Liver (tissue), 9 donors: ENCODE data around the gene KNDC1. TPM values are rescaled to one million over a fixed set of nuclear protein-coding genes. Genes with fewer than 3 reads are reported as not detected.

Experiments used
- DNase-seq: peaks from one replicate; pipeline ENCODE4 v3.0.0-alpha.2; 2017; ENCODE audit warnings: low spot score
- H3K27ac ChIP-seq, 2 donors: one replicate each; pipeline ENCODE4 v1.7.0; 2013; ENCODE audit warnings: inconsistent platforms in 2 of 2, low read length in 2 of 2, control low read depth in 1 of 2, low read depth in 1 of 2, mild to moderate bottlenecking in 1 of 2
- H3K27me3 ChIP-seq, 4 donors: one replicate each; pipeline versions ENCODE4 v1.6.1 to v1.7.0; 2013; ENCODE audit warnings: low read length in 3 of 4, inconsistent platforms in 1 of 4, mild to moderate bottlenecking in 1 of 4, moderate library complexity in 1 of 4; ENCODE audit not compliant: control insufficient read depth in 4 of 4, insufficient read depth in 4 of 4
- H3K36me3 ChIP-seq, 4 donors: one replicate each; pipeline versions ENCODE4 v1.6.1 to v1.7.0; 2013; ENCODE audit warnings: low read length in 3 of 4, mild to moderate bottlenecking in 3 of 4, low read depth in 1 of 4, moderate library complexity in 1 of 4; ENCODE audit not compliant: control insufficient read depth in 4 of 4, insufficient read depth in 3 of 4
- H3K4me1 ChIP-seq, 4 donors: one replicate each; pipeline versions ENCODE4 v1.6.1 to v1.7.0; 2013; ENCODE audit warnings: low read length in 3 of 4, mild to moderate bottlenecking in 3 of 4, moderate library complexity in 1 of 4; ENCODE audit not compliant: control insufficient read depth in 4 of 4, insufficient read depth in 4 of 4
- H3K4me3 ChIP-seq, 3 donors: one replicate each; pipeline versions ENCODE4 v1.6.1 to v1.7.0; 2013; ENCODE audit warnings: low read length in 3 of 3, control low read depth in 1 of 3, low read depth in 1 of 3, mild to moderate bottlenecking in 1 of 3
- H3K9ac ChIP-seq, 2 donors: one replicate each; pipeline ENCODE4 v1.7.0; 2013; ENCODE audit warnings: low read length in 2 of 2, mild to moderate bottlenecking in 2 of 2, moderate library complexity in 2 of 2, control low read depth in 1 of 2, low read depth in 1 of 2
- H3K9me3 ChIP-seq, 4 donors: one replicate each; pipeline versions ENCODE4 v1.6.1 to v1.7.0; 2013; ENCODE audit warnings: low read length in 3 of 4; ENCODE audit not compliant: control insufficient read depth in 4 of 4
- EGR1 ChIP-seq, 2 donors: IDR thresholded peaks; 2 replicates each; pipeline ENCODE4 v1.6.1; 2016 to 2018; ENCODE audit warnings: antibody characterized with exemption in 2 of 2, low read depth in 2 of 2
- GABPA ChIP-seq, 2 donors: IDR thresholded peaks in 1 of 2; conservative IDR thresholded peaks in 1 of 2; 2 replicates each; pipeline ENCODE4 v1.6.1; 2016; ENCODE audit warnings: antibody characterized with exemption in 2 of 2, mild to moderate bottlenecking in 1 of 2, moderate library complexity in 1 of 2
- HNF4G ChIP-seq: IDR thresholded peaks from 2 replicates; pipeline ENCODE4 v1.6.1; 2016; ENCODE audit warnings: antibody characterized with exemption
- JUND ChIP-seq, 2 donors: IDR thresholded peaks; 2 replicates each; pipeline ENCODE4 v1.6.1; 2016; ENCODE audit warnings: antibody characterized with exemption in 2 of 2
- NR2F2 ChIP-seq: IDR thresholded peaks from 2 replicates; pipeline ENCODE4 v1.6.1; 2016; ENCODE audit warnings: antibody characterized with exemption
- RAD21 ChIP-seq, 2 donors: IDR thresholded peaks; 2 replicates each; pipeline ENCODE4 v1.6.1; 2016; ENCODE audit warnings: antibody characterized with exemption in 2 of 2, mild to moderate bottlenecking in 2 of 2
- RXRA ChIP-seq, 2 donors: IDR thresholded peaks; 2 replicates each; pipeline ENCODE4 v1.6.1; 2017 to 2018; ENCODE audit warnings: antibody characterized with exemption in 2 of 2, mild to moderate bottlenecking in 1 of 2
- TAF1 ChIP-seq: conservative IDR thresholded peaks from 2 replicates; pipeline ENCODE4 v1.6.1; 2016; ENCODE audit warnings: antibody characterized with exemption, mild to moderate bottlenecking
- WGBS: extraction: QIAGEN DNeasy Blood & Tissue Kit; methylation state at CpG from one replicate; pipeline ENCODE4 v1.1.7; 2013; 5-methylcytosine and 5-hydroxymethylcytosine counted together
- polyA plus RNA-seq, 2 donors: library from polyadenylated mRNA; stranded (reverse) in 1 of 2; unstranded in 1 of 2; fragments of 200-250 nt in 1 of 2; fragments of >200 nt in 1 of 2; fragmentation: Nextera tagmentation in 1 of 2; extraction: Ambion mirVana in 1 of 2; gene quantifications; one replicate each; pipeline versions ENCODE4 v1.2.1 to v1.2.3, GENCODE V29; 2013 to 2015
- total RNA-seq, 2 donors: library from RNA; depleted of rRNA; stranded (reverse); fragments of >200 nt; gene quantifications; one replicate each; pipeline ENCODE4 v1.2.3, GENCODE V29; 2014
- TF ChIP-seq, protein P1 (sequence below): IDR thresholded peaks from 2 replicates; pipeline ENCODE4 v1.6.1; 2016; ENCODE audit warnings: antibody characterized with exemption
- TF ChIP-seq, protein P2 (sequence below): IDR thresholded peaks from 2 replicates; pipeline ENCODE4 v1.6.1; 2016; ENCODE audit warnings: antibody characterized with exemption
- TF ChIP-seq, protein P3 (sequence below): fragments of 150-350 bp; IDR thresholded peaks from 2 replicates; pipeline ENCODE4 v1.5.1; 2017; ENCODE audit warnings: improper control_type of control experiment, low read depth, low read length; ENCODE audit not compliant: missing input control
- TF ChIP-seq, protein P4 (sequence below): IDR thresholded peaks from 2 replicates; pipeline ENCODE4 v1.6.1; 2016; ENCODE audit warnings: antibody characterized with exemption, mild to moderate bottlenecking
- donor health status: healthy.
- donor health status: healthy.
- donor health status: healthy.
- donor health status: healthy.
- donor health status: healthy.

The KNDC1 gene
- total and polyA plus RNA-seq, 4 donors, result 0.53 to 12.9 (median 4.3) TPM

DNA sequence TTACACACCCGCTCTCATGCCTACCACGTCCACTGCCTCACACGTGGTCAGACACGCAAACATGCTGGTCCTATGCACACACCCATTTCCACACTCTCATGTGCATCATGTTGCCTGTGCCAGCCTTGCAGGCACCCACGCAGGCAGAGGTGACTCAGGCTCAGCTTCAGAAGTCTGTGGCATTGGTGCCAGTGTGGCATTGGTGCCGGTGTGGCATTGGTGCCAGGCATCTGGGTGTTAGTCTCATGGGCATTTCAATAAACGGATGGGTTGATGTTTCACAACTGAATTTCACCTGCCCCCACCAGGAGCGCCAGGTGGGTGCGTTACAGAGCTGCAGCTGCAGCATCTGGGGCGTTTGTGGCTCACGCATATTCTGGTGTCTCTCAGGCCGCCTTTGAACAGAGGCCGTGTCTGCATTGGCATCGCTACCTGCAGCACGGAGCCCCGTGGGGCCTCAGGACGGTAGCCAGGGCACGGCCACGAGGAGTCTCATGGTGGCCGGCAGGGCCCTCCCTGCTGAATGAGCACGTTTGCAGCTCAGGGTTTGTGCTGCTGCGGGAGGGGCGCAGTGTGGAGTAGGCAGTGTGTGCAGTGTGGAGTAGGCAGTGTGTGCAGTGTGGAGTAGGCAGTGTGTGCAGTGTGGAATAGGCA, 24.7 kb downstream of the KNDC1 start:
- H3K4me1 ChIP-seq, result no peaks in the 10 kb centered on the region
- H3K27ac ChIP-seq, result no peak overlapping the region
- no peak for DNase-seq
- H3K4me3 ChIP-seq, result no peak overlapping the region
- WGBS, result 92% methylated on average over 23 of the region's 23 CpGs
- H3K9ac ChIP-seq, result no peak overlapping the region
- no peaks in the 10 kb centered on the region for H3K27me3 ChIP-seq
- peaks cover 0 to 5% (median 0%) of the 10 kb centered on the region in 4 donors for H3K36me3 ChIP-seq
- H3K9me3 ChIP-seq, result no peaks in the 10 kb centered on the region
- TF ChIP-seq RXRA (IDR thresholded peaks at IDR 0.05) (no peak), JUND (IDR thresholded peaks at IDR 0.05) (no peak), GABPA (IDR thresholded peaks at IDR 0.05 in 1 of 2, conservative IDR thresholded peaks at IDR 0.05 in 1 of 2) (no peak), RAD21 (IDR thresholded peaks at IDR 0.05) (no peak), NR2F2 (no peak), TAF1 (no peak), EGR1 (IDR thresholded peaks at IDR 0.05; ENCODE audit: low read depth in 2 of 2) (no peak), HNF4G (no peak)
- TF ChIP-seq, protein P1, sequence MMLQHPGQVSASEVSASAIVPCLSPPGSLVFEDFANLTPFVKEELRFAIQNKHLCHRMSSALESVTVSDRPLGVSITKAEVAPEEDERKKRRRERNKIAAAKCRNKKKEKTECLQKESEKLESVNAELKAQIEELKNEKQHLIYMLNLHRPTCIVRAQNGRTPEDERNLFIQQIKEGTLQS, result no peak
- TF ChIP-seq, protein P2, sequence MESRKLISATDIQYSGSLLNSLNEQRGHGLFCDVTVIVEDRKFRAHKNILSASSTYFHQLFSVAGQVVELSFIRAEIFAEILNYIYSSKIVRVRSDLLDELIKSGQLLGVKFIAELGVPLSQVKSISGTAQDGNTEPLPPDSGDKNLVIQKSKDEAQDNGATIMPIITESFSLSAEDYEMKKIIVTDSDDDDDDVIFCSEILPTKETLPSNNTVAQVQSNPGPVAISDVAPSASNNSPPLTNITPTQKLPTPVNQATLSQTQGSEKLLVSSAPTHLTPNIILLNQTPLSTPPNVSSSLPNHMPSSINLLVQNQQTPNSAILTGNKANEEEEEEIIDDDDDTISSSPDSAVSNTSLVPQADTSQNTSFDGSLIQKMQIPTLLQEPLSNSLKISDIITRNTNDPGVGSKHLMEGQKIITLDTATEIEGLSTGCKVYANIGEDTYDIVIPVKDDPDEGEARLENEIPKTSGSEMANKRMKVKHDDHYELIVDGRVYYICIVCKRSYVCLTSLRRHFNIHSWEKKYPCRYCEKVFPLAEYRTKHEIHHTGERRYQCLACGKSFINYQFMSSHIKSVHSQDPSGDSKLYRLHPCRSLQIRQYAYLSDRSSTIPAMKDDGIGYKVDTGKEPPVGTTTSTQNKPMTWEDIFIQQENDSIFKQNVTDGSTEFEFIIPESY, result no peak
- TF ChIP-seq, protein P3, sequence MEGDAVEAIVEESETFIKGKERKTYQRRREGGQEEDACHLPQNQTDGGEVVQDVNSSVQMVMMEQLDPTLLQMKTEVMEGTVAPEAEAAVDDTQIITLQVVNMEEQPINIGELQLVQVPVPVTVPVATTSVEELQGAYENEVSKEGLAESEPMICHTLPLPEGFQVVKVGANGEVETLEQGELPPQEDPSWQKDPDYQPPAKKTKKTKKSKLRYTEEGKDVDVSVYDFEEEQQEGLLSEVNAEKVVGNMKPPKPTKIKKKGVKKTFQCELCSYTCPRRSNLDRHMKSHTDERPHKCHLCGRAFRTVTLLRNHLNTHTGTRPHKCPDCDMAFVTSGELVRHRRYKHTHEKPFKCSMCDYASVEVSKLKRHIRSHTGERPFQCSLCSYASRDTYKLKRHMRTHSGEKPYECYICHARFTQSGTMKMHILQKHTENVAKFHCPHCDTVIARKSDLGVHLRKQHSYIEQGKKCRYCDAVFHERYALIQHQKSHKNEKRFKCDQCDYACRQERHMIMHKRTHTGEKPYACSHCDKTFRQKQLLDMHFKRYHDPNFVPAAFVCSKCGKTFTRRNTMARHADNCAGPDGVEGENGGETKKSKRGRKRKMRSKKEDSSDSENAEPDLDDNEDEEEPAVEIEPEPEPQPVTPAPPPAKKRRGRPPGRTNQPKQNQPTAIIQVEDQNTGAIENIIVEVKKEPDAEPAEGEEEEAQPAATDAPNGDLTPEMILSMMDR, result no peak
- TF ChIP-seq, protein P4, sequence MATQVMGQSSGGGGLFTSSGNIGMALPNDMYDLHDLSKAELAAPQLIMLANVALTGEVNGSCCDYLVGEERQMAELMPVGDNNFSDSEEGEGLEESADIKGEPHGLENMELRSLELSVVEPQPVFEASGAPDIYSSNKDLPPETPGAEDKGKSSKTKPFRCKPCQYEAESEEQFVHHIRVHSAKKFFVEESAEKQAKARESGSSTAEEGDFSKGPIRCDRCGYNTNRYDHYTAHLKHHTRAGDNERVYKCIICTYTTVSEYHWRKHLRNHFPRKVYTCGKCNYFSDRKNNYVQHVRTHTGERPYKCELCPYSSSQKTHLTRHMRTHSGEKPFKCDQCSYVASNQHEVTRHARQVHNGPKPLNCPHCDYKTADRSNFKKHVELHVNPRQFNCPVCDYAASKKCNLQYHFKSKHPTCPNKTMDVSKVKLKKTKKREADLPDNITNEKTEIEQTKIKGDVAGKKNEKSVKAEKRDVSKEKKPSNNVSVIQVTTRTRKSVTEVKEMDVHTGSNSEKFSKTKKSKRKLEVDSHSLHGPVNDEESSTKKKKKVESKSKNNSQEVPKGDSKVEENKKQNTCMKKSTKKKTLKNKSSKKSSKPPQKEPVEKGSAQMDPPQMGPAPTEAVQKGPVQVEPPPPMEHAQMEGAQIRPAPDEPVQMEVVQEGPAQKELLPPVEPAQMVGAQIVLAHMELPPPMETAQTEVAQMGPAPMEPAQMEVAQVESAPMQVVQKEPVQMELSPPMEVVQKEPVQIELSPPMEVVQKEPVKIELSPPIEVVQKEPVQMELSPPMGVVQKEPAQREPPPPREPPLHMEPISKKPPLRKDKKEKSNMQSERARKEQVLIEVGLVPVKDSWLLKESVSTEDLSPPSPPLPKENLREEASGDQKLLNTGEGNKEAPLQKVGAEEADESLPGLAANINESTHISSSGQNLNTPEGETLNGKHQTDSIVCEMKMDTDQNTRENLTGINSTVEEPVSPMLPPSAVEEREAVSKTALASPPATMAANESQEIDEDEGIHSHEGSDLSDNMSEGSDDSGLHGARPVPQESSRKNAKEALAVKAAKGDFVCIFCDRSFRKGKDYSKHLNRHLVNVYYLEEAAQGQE, result no peak

DNA sequence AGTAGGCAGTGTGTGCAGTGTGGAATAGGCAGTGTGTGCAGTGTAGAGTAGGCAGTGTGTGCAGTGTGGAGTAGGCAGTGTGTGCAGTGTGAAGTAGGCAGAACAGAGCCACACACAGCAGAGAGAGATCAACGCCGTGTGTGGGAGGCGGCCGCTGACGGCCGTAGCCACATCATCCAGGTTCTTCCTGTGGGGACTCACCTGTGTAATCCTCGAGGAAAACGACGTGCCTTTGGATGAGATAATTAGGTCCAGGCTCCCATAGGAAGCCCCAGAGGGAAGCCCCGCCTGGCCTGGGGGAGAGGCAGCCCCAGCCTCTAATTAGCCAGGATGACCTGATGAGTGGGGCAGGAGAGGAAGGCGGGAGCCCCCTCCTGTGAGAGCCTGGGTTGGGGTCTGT, 25.4 kb downstream of the KNDC1 start:
- H3K9ac ChIP-seq, result no peak overlapping the region
- H3K27ac ChIP-seq, result no peak overlapping the region
- H3K9me3 ChIP-seq, result no peaks in the 10 kb centered on the region
- DNase-seq, result no peak
- 83% methylated on average over 11 of the region's 11 CpGs for WGBS
- H3K4me3 ChIP-seq, result no peak overlapping the region
- no peaks in the 10 kb centered on the region for H3K4me1 ChIP-seq
- H3K27me3 ChIP-seq, result no peaks in the 10 kb centered on the region
- peaks cover 0 to 5% (median 0%) of the 10 kb centered on the region in 4 donors for H3K36me3 ChIP-seq
- TF ChIP-seq, protein P2, result no peak
- TF ChIP-seq, protein P3, result no peak
- no peak for TF ChIP-seq TAF1
- TF ChIP-seq, protein P4, result no peak
- no peak for TF ChIP-seq NR2F2
- no peak for TF ChIP-seq RXRA (IDR thresholded peaks at IDR 0.05)
- no peak for TF ChIP-seq EGR1 (IDR thresholded peaks at IDR 0.05; ENCODE audit: low read depth in 2 of 2)
- no peak for TF ChIP-seq JUND (IDR thresholded peaks at IDR 0.05)
- TF ChIP-seq, protein P1, result no peak
